ENCODE results near the gene SEMA3B.

Gene SEMA3B

GRCh38 chr3:50325497-50326181, 56.7 kb downstream of the SEMA3B start:
- no peak for TF ChIP-seq EZH2phosphoT487 (IDR thresholded peaks at IDR 0.05; ENCODE audit: low read depth)
- TF ChIP-seq, protein P1, sequence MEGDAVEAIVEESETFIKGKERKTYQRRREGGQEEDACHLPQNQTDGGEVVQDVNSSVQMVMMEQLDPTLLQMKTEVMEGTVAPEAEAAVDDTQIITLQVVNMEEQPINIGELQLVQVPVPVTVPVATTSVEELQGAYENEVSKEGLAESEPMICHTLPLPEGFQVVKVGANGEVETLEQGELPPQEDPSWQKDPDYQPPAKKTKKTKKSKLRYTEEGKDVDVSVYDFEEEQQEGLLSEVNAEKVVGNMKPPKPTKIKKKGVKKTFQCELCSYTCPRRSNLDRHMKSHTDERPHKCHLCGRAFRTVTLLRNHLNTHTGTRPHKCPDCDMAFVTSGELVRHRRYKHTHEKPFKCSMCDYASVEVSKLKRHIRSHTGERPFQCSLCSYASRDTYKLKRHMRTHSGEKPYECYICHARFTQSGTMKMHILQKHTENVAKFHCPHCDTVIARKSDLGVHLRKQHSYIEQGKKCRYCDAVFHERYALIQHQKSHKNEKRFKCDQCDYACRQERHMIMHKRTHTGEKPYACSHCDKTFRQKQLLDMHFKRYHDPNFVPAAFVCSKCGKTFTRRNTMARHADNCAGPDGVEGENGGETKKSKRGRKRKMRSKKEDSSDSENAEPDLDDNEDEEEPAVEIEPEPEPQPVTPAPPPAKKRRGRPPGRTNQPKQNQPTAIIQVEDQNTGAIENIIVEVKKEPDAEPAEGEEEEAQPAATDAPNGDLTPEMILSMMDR (IDR thresholded peaks at IDR 0.05; ENCODE audit: low read depth, low read length), result no peak
- H3K4me1 ChIP-seq (ENCODE audit: low read length), result peaks cover 28% of the 10 kb centered on the region
- no peak overlapping the region for H2AFZ ChIP-seq (ENCODE audit: low read depth, low read length)
- H3K36me3 ChIP-seq (replicated peaks; ENCODE audit: low read depth, low read length), result peaks cover 21% of the 10 kb centered on the region
- H3K4me2 ChIP-seq (ENCODE audit: low read length), result no peak overlapping the region
- H3K79me2 ChIP-seq (ENCODE audit: low read length), result peaks cover 22% of the 10 kb centered on the region
- H3K9me3 ChIP-seq (ENCODE audit: insufficient read depth, low read length), result no peaks in the 10 kb centered on the region
- no peaks in the 10 kb centered on the region for H4K20me1 ChIP-seq (ENCODE audit: insufficient read depth, low read length)
- H3K4me3 ChIP-seq (ENCODE audit: low read length), result no peak overlapping the region
- no peaks in the 10 kb centered on the region for H3K27me3 ChIP-seq (ENCODE audit: low read depth, low read length)
- no peak overlapping the region for H3K9ac ChIP-seq (ENCODE audit: low read length)
- no peak overlapping the region for H3K27ac ChIP-seq (ENCODE audit: low read length)

DNA sequence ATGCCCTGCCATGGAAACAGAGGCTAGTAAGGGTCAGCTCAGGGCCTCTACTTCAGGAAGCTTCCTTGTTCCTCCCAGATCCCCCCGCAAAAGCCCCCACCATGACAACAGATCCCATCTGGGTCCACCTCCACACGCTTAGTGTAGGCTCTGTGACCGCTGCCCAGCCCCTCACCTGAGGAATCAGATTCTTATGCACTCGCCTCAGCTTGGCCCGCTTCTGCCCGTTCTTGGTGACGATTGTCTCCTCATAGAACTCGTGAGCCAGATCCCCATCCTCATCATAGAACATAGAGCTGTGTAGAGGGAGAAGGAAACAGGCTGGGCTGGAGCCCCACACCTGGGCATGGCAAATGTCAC, 57.2 kb downstream of the SEMA3B start:
- H3K9ac ChIP-seq (ENCODE audit: low read length), result no peak overlapping the region
- peaks cover 19% of the 10 kb centered on the region for H3K79me2 ChIP-seq (ENCODE audit: low read length)
- peaks cover 27% of the 10 kb centered on the region for H3K36me3 ChIP-seq (replicated peaks; ENCODE audit: low read depth, low read length)
- H3K27me3 ChIP-seq (ENCODE audit: low read depth, low read length), result no peaks in the 10 kb centered on the region
- no peak overlapping the region for H3K27ac ChIP-seq (ENCODE audit: low read length)
- H3K4me1 ChIP-seq (ENCODE audit: low read length), result peaks cover 28% of the 10 kb centered on the region
- TF ChIP-seq EZH2phosphoT487 (IDR thresholded peaks at IDR 0.05; ENCODE audit: low read depth), result no peak
- TF ChIP-seq, protein P1 (IDR thresholded peaks at IDR 0.05; ENCODE audit: low read depth, low read length), result no peak
- no peak overlapping the region for H3K4me2 ChIP-seq (ENCODE audit: low read length)
- no peak overlapping the region for H3K4me3 ChIP-seq (ENCODE audit: low read length)
- no peak overlapping the region for H2AFZ ChIP-seq (ENCODE audit: low read depth, low read length)
- no peaks in the 10 kb centered on the region for H3K9me3 ChIP-seq (ENCODE audit: insufficient read depth, low read length)
- no peaks in the 10 kb centered on the region for H4K20me1 ChIP-seq (ENCODE audit: insufficient read depth, low read length)

- H3K27ac ChIP-seq (ENCODE audit: low read length), result no peak overlapping the region
- H3K79me2 ChIP-seq (ENCODE audit: low read length), result peaks cover 29% of the 10 kb centered on the region
- H3K4me1 ChIP-seq (ENCODE audit: low read length), result peaks cover 24% of the 10 kb centered on the region
- peak overlapping the region; percentile 93 for H3K4me2 ChIP-seq (ENCODE audit: low read length)
- H3K36me3 ChIP-seq (replicated peaks; ENCODE audit: low read depth, low read length), result peaks cover 36% of the 10 kb centered on the region
- H3K9ac ChIP-seq (ENCODE audit: low read length), result peak overlapping the region; percentile 81
- peak overlapping the region; percentile 91 for H3K4me3 ChIP-seq (ENCODE audit: low read length)
- H2AFZ ChIP-seq (ENCODE audit: low read depth, low read length), result no peak overlapping the region
- TF ChIP-seq, protein P1 (IDR thresholded peaks at IDR 0.05; ENCODE audit: low read depth, low read length), result no peak
- no peak for TF ChIP-seq EZH2phosphoT487 (IDR thresholded peaks at IDR 0.05; ENCODE audit: low read depth)
- H3K9me3 ChIP-seq (ENCODE audit: insufficient read depth, low read length), result no peaks in the 10 kb centered on the region
- no peaks in the 10 kb centered on the region for H4K20me1 ChIP-seq (ENCODE audit: insufficient read depth, low read length)
- H3K27me3 ChIP-seq (ENCODE audit: low read depth, low read length), result no peaks in the 10 kb centered on the region
These were observed 58.2 kb downstream of the SEMA3B start for GRCh38 chr3:50327129-50327528.
